ENCODE results near the gene CEP57L1.

Gene CEP57L1

GRCh38 chr6:109052018-109052651 is 43.2 kb upstream of the CEP57L1 start:
- no peak for TF ChIP-seq CTCF (IDR thresholded peaks at IDR 0.05)

GRCh38 chr6:109052852-109053251 is 42.5 kb upstream of the CEP57L1 start:
- TF ChIP-seq CTCF (IDR thresholded peaks at IDR 0.05): no peak

- no peak for TF ChIP-seq CTCF (IDR thresholded peaks at IDR 0.05)
Measured at GRCh38 chr6:109053336-109053735, 42.0 kb upstream of the CEP57L1 start.

- TF ChIP-seq CTCF (IDR thresholded peaks at IDR 0.05): no peak
Measured at GRCh38 chr6:109055771-109056235, 39.5 kb upstream of the CEP57L1 start.

- TF ChIP-seq CTCF (IDR thresholded peaks at IDR 0.05): no peak
Measured at GRCh38 chr6:109056661-109057060, 38.6 kb upstream of the CEP57L1 start.

GRCh38 chr6:109058620-109059019 is 36.7 kb upstream of the CEP57L1 start:
- no peak for TF ChIP-seq CTCF (IDR thresholded peaks at IDR 0.05)

- no peak for TF ChIP-seq CTCF (IDR thresholded peaks at IDR 0.05)
Measured at GRCh38 chr6:109059153-109059552, 36.2 kb upstream of the CEP57L1 start.

GRCh38 chr6:109059571-109060021 is 35.7 kb upstream of the CEP57L1 start:
- TF ChIP-seq CTCF (IDR thresholded peaks at IDR 0.05): no peak
